NCI-H2107 treated with DMSO at 0.1 percent for 48 hours (cell line): Measurements from ENCODE around the gene KCTD21.
"Not testable (repeated sequence)": the region's sequence is repeated elsewhere in the genome, so short reads cannot be mapped to it uniquely, and the experiment has no call there.

Source experiments
- DNase-seq: peaks from one replicate; lab custom pipeline; 2025; ENCODE audit not compliant: unreplicated experiment; lab: John Stamatoyannopoulos, UW

The KCTD21 gene

GRCh38 chr11:78188286-78189173, at the start of gene KCTD21, which contains the start of gene USP35:
TSS of gene KCTD21 (minus strand) at chr11:78188626. CDS start at chr11:78174554, 14,072 bp downstream.
TSS of gene USP35 (plus strand) at chr11:78188919. CDS start at chr11:78196246, 7,327 bp downstream.
- DNase-seq: peak; percentile 77

- no peak for DNase-seq
These were observed 49.0 kb upstream of the KCTD21 start for GRCh38 chr11:78237293-78238046.

GRCh38 chr11:78234006-78234405, 45.6 kb upstream of the KCTD21 start:
- DNase-seq: no peak

- DNase-seq: not testable (repeated sequence)
These were observed 44.6 kb upstream of the KCTD21 start for GRCh38 chr11:78233046-78233445.

GRCh38 chr11:78231962-78232501, 43.6 kb upstream of the KCTD21 start:
- no peak for DNase-seq

GRCh38 chr11:78230161-78230877, 41.9 kb upstream of the KCTD21 start:
- no peak for DNase-seq

GRCh38 chr11:78229106-78229505, 40.7 kb upstream of the KCTD21 start:
- DNase-seq: no peak

GRCh38 chr11:78228467-78228866, 40.0 kb upstream of the KCTD21 start:
- peak; percentile 76 for DNase-seq

- no peak for DNase-seq
These were observed 39.5 kb upstream of the KCTD21 start for GRCh38 chr11:78227921-78228320.

GRCh38 chr11:78226684-78227680, 38.6 kb upstream of the KCTD21 start:
- DNase-seq: no peak

- no peak for DNase-seq
These were observed 36.5 kb upstream of the KCTD21 start for GRCh38 chr11:78224906-78225420.

- no peak for DNase-seq
These were observed 36.1 kb upstream of the KCTD21 start for GRCh38 chr11:78224506-78224905.

- DNase-seq: no peak
These were observed 35.0 kb upstream of the KCTD21 start for GRCh38 chr11:78223320-78223954.

- not testable (repeated sequence) for DNase-seq
These were observed 34.3 kb upstream of the KCTD21 start for GRCh38 chr11:78222726-78223125.

GRCh38 chr11:78221396-78222315, 33.2 kb upstream of the KCTD21 start:
- no peak for DNase-seq

- DNase-seq: no peak
These were observed 32.1 kb upstream of the KCTD21 start for GRCh38 chr11:78220218-78221157.
